CD4-positive, alpha-beta T cell treated with Interleukin-4 for 1 hour (primary cell): ENCODE results near the gene PHACTR4.
"Not testable (repeated sequence)": the region's sequence is repeated elsewhere in the genome, so short reads cannot be mapped to it uniquely, and the experiment has no call there.

Experiments used
- DNase-seq, 2 donors: peaks; one replicate each; pipeline ENCODE4 v3.0.0-alpha.2; 2020 to 2022

Gene PHACTR4

DNA sequence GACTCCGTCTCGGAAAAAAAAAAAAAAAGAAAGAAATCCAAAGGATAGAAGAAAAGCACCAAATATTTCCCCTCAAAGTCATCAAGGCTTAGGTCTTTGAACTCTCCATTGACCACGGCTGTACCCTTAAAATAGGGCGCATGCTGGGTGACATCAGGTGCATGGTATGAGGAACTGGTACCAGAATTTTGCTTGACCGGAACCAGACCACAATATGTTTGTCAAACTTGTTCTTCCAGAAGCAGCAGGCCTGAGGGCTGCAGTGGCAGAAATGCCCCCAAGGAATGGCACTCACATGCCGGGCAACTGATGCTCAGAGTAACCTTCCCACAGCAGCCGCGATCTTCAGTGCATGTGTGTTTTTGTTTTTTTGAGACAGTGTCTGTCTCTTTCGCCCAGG, 157.3 kb downstream of the PHACTR4 start:
- DNase-seq: no peak

- no peak for DNase-seq
These were observed 160.9 kb downstream of the PHACTR4 start for GRCh38 chr1:28530456-28530855.

- no peak for DNase-seq
These were observed 165.1 kb downstream of the PHACTR4 start for GRCh38 chr1:28534671-28535070.

GRCh38 chr1:28535180-28535579, 165.6 kb downstream of the PHACTR4 start:
- no peak for DNase-seq

- no peak for DNase-seq
These were observed 168.1 kb downstream of the PHACTR4 start for GRCh38 chr1:28537457-28538199.

- no peak for DNase-seq
These were observed 168.7 kb downstream of the PHACTR4 start for GRCh38 chr1:28538286-28538685.

GRCh38 chr1:28540651-28541050, 171.1 kb downstream of the PHACTR4 start:
- no peak for DNase-seq

DNA sequence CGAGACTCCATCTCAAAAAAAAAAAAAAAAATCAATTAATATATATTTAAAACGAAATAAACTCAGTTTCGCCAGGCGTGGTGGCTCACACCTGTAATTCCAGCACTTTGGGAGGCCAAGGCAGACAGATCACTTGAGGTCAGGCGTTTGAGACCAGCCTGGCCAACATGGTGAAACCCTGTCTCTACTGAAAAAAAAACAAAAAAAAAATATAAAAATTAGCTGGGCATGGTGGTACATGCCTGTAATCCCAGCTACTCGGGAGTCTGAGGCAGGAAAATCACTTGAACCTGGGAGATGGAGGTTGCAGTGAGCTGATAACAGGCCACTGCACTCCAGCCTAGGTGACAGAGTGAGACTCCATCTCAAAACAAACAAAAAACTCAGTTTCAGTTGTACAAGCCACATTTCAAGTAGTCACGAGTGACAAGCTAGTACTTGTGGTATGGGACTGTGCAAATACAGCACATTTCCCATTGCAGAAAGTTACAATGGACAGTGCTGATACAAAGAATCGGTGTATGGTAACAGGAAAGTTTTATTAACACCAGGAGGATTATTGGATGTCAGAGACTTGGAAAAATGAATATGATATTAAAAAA, 172.0 kb downstream of the PHACTR4 start:
- not testable (repeated sequence) for DNase-seq

DNA sequence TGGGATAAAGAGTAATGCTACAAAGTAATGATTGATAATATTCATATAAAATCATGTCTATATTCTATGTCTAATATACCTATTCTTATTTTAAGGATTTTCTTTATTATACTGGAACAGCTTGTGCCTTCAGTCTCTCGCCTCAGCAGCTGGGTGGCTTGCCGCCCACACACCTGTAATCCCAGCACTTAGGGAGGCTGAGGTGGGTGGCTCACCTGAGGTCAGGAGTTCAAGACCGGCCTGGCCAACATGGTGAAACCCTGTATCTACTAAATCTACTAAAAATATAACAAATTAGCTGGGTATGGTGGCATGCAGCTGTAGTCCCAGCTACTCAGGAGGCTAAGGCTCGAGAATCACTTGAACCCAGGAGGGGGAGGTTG, 175.7 kb downstream of the PHACTR4 start:
- DNase-seq: no peak

- no peak for DNase-seq
These were observed 178.8 kb downstream of the PHACTR4 start for GRCh38 chr1:28548318-28548717.
